GM18502 (cell line): ENCODE results near the gene TNFAIP8L1.

ENCODE experiments used
- ATAC-seq: cut with Tn5 transposase; IDR thresholded peaks from one replicate; pipeline ENCODE4 v1.9.1; 2021; ENCODE audit warnings: mild to moderate bottlenecking; ENCODE audit not compliant: unreplicated experiment, poor library complexity

TNFAIP8L1 gene

GRCh38 chr19:4697304-4697703, 58.0 kb downstream of the TNFAIP8L1 start:
- no peak for ATAC-seq

DNA sequence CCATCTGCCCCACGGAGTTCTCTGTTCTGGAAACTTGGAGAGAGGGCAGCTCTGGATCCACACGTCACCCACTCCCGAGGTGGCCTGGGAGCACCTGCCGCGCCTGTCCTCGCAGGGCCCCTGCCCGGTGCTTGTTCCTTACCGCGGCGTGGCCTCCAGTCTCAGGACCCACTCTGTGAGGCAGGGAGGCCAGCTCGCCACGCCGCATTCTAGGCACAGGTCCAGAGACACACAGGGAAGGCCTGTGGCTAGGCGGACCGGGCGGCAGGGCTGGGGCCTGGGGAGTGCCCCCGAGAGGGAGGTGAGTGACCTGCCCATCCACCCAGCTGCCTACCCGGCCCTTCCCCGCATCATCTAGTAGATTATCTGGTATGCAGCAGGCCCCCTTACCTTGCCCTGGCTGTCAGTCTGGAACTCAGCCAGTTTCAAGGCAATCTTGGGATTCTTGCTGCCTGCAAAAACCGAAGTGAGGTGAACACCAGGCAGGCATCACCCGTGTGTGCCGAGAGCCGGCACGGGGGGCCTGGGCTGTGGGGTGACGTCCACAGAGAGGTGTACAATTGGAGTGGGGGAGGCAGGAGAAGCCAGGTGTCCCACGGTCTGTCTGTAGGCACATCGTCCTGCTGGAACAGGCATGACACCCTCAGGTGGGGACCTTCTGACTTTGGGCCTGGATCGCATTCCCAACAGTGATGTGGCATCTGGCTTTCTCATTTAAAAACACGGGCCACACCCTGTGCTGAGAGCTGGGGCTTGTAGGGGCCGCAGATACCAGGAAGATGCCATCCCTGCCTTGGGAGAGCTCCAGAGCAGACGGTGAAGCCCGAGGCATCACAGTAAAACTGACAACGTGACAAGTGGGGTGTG, 60.7 kb downstream of the TNFAIP8L1 start:
- no peak for ATAC-seq

DNA sequence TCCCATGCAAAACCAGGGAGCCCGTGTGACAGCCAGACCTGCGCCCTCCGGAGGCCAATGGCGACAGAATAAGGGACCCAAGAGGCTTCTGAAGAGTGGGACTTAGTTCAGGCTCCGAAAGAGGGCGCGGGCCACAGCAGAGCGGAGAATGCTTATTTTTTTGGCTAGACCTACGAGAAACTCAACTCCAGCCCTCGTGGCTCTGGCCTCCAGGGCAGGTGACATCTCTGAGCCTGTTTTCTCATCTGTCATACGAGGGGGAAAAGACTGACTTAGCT, 61.3 kb downstream of the TNFAIP8L1 start:
- ATAC-seq: no peak

DNA sequence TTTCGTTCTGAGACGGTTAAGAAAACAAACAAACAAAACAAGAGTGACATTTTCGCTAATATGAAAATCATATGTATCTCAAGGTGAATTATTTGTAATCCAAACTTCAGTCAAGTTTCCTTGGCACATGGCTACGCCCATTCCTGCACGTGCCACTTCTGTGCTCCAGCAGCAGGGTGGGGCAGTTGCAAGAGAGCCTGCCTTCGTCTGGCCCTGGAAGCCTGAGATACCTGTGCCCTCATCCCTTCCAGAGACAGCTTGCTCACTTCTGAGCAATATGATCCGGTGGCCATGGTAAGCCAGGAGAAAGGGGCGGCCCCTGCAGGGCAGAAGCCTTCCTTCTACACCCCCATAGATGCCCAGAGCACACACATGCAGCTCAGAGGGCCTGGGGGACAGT, 62.2 kb downstream of the TNFAIP8L1 start:
- ATAC-seq: no peak

- no peak for ATAC-seq
Observed at GRCh38 chr19:4702764-4703163, 63.4 kb downstream of the TNFAIP8L1 start.

DNA sequence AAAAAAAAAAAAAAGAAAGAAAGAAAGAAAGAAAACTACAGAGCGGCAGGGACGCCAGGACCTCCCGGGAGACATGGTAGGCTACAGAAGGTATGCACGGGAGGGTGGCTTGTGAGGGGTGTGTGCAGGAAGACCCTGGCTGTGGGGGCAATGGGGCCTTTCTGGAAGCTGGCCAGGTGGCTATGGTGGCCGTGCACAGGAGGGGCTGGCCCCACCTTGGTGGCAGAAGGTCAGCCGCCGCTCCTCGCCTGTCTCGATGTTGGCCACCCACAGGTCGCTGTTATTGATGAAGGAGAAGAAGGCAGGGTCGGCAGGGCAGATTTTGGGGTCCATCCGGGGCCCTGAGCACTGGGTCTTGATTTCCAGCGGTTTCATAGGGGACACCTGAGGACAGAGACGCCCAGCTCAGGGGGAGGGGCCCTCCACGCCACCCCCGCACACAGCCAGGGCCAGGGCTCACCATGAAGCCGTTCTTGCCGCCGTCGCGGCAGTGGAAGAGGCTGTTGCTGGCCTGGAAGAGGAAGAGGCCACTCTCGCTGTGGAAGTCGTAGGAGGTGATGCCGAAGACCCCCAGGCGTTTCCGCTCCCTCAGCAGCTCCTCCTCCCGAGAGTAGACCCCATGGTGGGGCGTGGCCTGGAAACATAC, 64.5 kb downstream of the TNFAIP8L1 start:
- no peak for ATAC-seq

- no peak for ATAC-seq
Observed at GRCh38 chr19:4704317-4704673, 65.0 kb downstream of the TNFAIP8L1 start.
